Keratinocyte (primary cell): ENCODE measurements around the gene CKS1B.

Experiments
- EZH2 ChIP-seq: IDR thresholded peaks from one replicate; pipeline ENCODE4 v1.6.1; 2012; ENCODE audit warnings: inconsistent platforms, mild to moderate bottlenecking, low read length, moderate library complexity
- TF ChIP-seq, protein P1 (sequence below), 3 experiments: IDR thresholded peaks in 1 of 3; conservative IDR thresholded peaks in 1 of 3; optimal IDR thresholded peaks in 1 of 3; 2 replicates in 2 of 3; 3 replicates in 1 of 3; pipeline versions ENCODE3 to v1.5.1; 2011; ENCODE audit warnings: low read length in 3 of 3, mild to moderate bottlenecking in 3 of 3, moderate library complexity in 2 of 3, control low read depth in 1 of 3, inconsistent platforms in 1 of 3; ENCODE audit not compliant: insufficient read depth in 2 of 3; ENCODE audit errors: extremely low read depth in 1 of 3

DNA sequence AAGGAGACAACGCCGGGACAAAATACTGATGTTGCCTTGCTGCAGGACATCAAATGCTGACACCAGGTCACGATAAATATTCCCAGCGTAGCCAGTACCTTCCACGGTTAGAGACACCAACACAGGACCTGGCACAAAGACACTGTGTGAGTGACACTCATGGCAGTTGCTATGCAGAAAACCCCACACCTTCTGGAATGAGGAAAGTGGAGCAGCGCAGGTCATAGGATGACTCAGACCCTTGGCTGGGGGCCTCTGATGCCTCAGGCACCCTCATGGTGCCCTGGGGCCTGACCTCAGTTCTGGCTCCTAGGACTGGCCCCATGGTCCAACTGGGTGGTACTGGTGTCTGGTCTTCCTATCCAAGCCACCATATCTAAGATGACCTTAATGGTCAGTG is 52.1 kb downstream of the CKS1B start:
- TF ChIP-seq, protein P1, sequence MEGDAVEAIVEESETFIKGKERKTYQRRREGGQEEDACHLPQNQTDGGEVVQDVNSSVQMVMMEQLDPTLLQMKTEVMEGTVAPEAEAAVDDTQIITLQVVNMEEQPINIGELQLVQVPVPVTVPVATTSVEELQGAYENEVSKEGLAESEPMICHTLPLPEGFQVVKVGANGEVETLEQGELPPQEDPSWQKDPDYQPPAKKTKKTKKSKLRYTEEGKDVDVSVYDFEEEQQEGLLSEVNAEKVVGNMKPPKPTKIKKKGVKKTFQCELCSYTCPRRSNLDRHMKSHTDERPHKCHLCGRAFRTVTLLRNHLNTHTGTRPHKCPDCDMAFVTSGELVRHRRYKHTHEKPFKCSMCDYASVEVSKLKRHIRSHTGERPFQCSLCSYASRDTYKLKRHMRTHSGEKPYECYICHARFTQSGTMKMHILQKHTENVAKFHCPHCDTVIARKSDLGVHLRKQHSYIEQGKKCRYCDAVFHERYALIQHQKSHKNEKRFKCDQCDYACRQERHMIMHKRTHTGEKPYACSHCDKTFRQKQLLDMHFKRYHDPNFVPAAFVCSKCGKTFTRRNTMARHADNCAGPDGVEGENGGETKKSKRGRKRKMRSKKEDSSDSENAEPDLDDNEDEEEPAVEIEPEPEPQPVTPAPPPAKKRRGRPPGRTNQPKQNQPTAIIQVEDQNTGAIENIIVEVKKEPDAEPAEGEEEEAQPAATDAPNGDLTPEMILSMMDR (optimal IDR thresholded peaks at IDR 0.05 in 1 of 3, IDR thresholded peaks at IDR 0.05 in 1 of 3, conservative IDR thresholded peaks at IDR 0.05 in 1 of 3; ENCODE audit: extremely low read depth in 1 of 3, insufficient read depth in 2 of 3, low read length in 3 of 3), result no peak
- TF ChIP-seq EZH2, result no peak
